HG03521 (cell line): ENCODE data around the gene ARRDC5.
"Not testable (repeated sequence)": the region's sequence is repeated elsewhere in the genome, so short reads cannot be mapped to it uniquely, and the experiment has no call there.

ENCODE experiments used
- ATAC-seq: cut with Tn5 transposase; IDR thresholded peaks from one replicate; pipeline ENCODE4 v1.9.1; 2021; ENCODE audit warnings: mild to moderate bottlenecking, moderate library complexity; ENCODE audit not compliant: unreplicated experiment

ARRDC5 gene

GRCh38 chr19:4871711-4872110 lies 31.0 kb downstream of the ARRDC5 start:
- no peak for ATAC-seq

- ATAC-seq: no peak
These were observed 32.5 kb downstream of the ARRDC5 start for GRCh38 chr19:4870025-4870700.

- ATAC-seq: no peak
These were observed 34.3 kb downstream of the ARRDC5 start for GRCh38 chr19:4868286-4868834.

- ATAC-seq: peak; percentile 88
These were observed 35.0 kb downstream of the ARRDC5 start, which contains the start of gene PLIN3 for GRCh38 chr19:4867534-4868285. Gene PLIN3, minus strand, starts transcription at chr19:4867667. Its CDS starts 6,273 bp downstream, at chr19:4861394.

- ATAC-seq: no peak
These were observed 35.9 kb downstream of the ARRDC5 start for GRCh38 chr19:4866595-4867424.

- ATAC-seq: no peak
These were observed 41.5 kb downstream of the ARRDC5 start for GRCh38 chr19:4861147-4861546.

GRCh38 chr19:4859697-4860096 lies 43.0 kb downstream of the ARRDC5 start:
- ATAC-seq: no peak

- not testable (repeated sequence) for ATAC-seq
These were observed 46.2 kb downstream of the ARRDC5 start for GRCh38 chr19:4856468-4856867.

GRCh38 chr19:4853506-4853905 lies 49.2 kb downstream of the ARRDC5 start:
- not testable (repeated sequence) for ATAC-seq

- ATAC-seq: no peak
These were observed 50.2 kb downstream of the ARRDC5 start for GRCh38 chr19:4852484-4852883.

GRCh38 chr19:4851551-4852290 lies 51.0 kb downstream of the ARRDC5 start:
- no peak for ATAC-seq

- no peak for ATAC-seq
These were observed 53.7 kb downstream of the ARRDC5 start for GRCh38 chr19:4849019-4849418.

- ATAC-seq: no peak
These were observed 55.3 kb downstream of the ARRDC5 start for GRCh38 chr19:4847190-4847973.

GRCh38 chr19:4845975-4846374 lies 56.7 kb downstream of the ARRDC5 start:
- ATAC-seq: not testable (repeated sequence)

GRCh38 chr19:4844348-4845179 lies 58.1 kb downstream of the ARRDC5 start:
- ATAC-seq: no peak

GRCh38 chr19:4843647-4843965 lies 59.1 kb downstream of the ARRDC5 start:
- no peak for ATAC-seq
